WERI-Rb-1 (cell line): Measurements from ENCODE around the gene DNM1.
A peak's percentile ranks its signal among the peaks of the same experiment; 100 is the strongest.

ENCODE experiments used
- DNase-seq: peaks from one replicate; pipeline ENCODE4 v3.0.0-alpha.2; 2020
- H3K27ac ChIP-seq: fragments of 250-450 bp; sonication (Bioruptor Pico); 2 replicates; pipeline ENCODE4 v1.5.1; 2020; ENCODE audit warnings: mild to moderate bottlenecking, moderate library complexity
- H3K27me3 ChIP-seq: fragments of 250-450 bp; sonication (Bioruptor Pico); 2 replicates; pipeline ENCODE4 v1.5.1; 2021; ENCODE audit warnings: mild to moderate bottlenecking, low read depth, moderate library complexity; ENCODE audit not compliant: insufficient read depth, severe bottlenecking
- H3K36me3 ChIP-seq: fragments of 250-450 bp; sonication (Bioruptor Pico); 2 replicates; pipeline ENCODE4 v1.5.1; 2020; ENCODE audit warnings: mild to moderate bottlenecking, moderate library complexity
- H3K4me3 ChIP-seq: 2 replicates; pipeline ENCODE4 v1.5.1; 2011; ENCODE audit warnings: low read depth, mild to moderate bottlenecking, control low read depth, low read length
- H3K9me3 ChIP-seq: fragments of 250-450 bp; sonication (Bioruptor Pico); 2 replicates; pipeline ENCODE4 v1.5.1; 2021; ENCODE audit warnings: mild to moderate bottlenecking, moderate library complexity; ENCODE audit not compliant: severe bottlenecking
- CTCF ChIP-seq: IDR thresholded peaks from 2 replicates; pipeline ENCODE4 v1.5.1; 2011; ENCODE audit warnings: low read depth, mild to moderate bottlenecking, control low read depth, inconsistent platforms, low read length

DNM1 gene

GRCh38 chr9:128249558-128249907, 46.4 kb downstream of the DNM1 start:
- H3K9me3 ChIP-seq, result peaks cover 2% of the 10 kb centered on the region
- DNase-seq, result no peak
- no peak overlapping the region for H3K27ac ChIP-seq
- no peaks in the 10 kb centered on the region for H3K27me3 ChIP-seq
- TF ChIP-seq CTCF, result no peak
- H3K36me3 ChIP-seq, result peaks cover 77% of the 10 kb centered on the region
- H3K4me3 ChIP-seq, result no peak overlapping the region

DNA sequence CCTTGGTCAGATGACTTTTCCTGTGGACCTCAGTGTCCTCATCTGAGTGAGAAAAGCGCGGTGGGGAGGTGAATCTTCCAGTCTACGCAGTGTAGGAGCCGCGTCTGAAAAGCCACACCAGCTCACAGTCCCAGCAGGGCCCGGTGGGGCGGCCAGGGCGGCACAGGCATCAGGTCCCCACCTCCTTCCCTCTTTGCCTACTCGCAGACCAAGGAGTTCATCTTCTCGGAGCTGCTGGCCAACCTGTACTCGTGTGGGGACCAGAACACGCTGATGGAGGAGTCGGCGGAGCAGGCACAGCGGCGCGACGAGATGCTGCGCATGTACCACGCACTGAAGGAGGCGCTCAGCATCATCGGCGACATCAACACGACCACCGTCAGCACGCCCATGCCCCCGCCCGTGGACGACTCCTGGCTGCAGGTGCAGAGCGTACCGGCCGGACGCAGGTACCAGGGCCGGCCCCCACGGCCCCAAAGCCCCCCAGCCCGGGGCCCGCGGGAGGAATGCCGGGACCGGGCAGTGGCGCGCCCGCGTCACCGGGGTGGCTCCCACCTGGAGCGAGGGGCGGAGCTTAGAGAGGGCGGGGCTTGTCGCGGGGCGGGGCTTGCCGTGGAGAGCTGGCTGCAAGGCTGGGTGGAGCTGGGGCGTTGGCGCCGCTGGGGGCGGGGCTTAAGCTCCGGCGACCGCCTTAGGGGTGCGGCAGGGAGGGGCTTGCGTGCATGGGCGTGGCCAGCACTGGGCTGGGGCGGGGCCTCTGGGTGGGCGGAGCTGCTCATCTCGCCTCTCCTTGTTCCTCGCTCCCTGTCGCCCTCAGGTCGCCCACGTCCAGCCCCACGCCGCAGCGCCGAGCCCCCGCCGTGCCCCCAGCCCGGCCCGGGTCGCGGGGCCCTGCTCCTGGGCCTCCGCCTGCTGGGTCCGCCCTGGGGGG, 47.0 kb downstream of the DNM1 start:
- Histone ChIP-seq H3K4me3 (no peak overlapping the region), H3K27ac (no peak overlapping the region), H3K27me3 (no peaks in the 10 kb centered on the region), H3K36me3 (peaks cover 84% of the 10 kb centered on the region), H3K9me3 (peaks cover 2% of the 10 kb centered on the region)
- peak; percentile 81 for DNase-seq
- TF ChIP-seq CTCF, result no peak

- Histone ChIP-seq H3K9me3 (peaks cover 2% of the 10 kb centered on the region), H3K36me3 (peaks cover 80% of the 10 kb centered on the region), H3K4me3 (no peak overlapping the region), H3K27ac (no peak overlapping the region), H3K27me3 (no peaks in the 10 kb centered on the region)
- no peak for DNase-seq
- TF ChIP-seq CTCF, result no peak
These were observed 47.9 kb downstream of the DNM1 start for GRCh38 chr9:128250839-128251731.

- H3K36me3 ChIP-seq, result peaks cover 82% of the 10 kb centered on the region
These were observed 48.5 kb downstream of the DNM1 start for GRCh38 chr9:128251732-128252100.

More at GRCh38 chr9:128251732-128252100, 48.5 kb downstream of the DNM1 start:
- Histone ChIP-seq H3K9me3 (peaks cover 2% of the 10 kb centered on the region), H3K27me3 (no peaks in the 10 kb centered on the region), H3K27ac (no peak overlapping the region), H3K4me3 (no peak overlapping the region)
- DNase-seq, result no peak
- TF ChIP-seq CTCF, result no peak
